MM.1S (cell line): ENCODE data around the gene COG5.

Experiments used
- CTCF ChIP-seq: fragments of 300-600 bp; sonication (generic); IDR thresholded peaks from 2 replicates; pipeline ENCODE4 v1.5.1; 2016; ENCODE audit warnings: antibody characterized with exemption, low read length, mixed read lengths
- EZH2phosphoT487 ChIP-seq: fragments of 300-600 bp; sonication (generic); IDR thresholded peaks from 2 replicates; pipeline ENCODE4 v1.6.1; 2018; ENCODE audit warnings: antibody characterized with exemption, low read length

- no peak for TF ChIP-seq EZH2phosphoT487
- no peak for TF ChIP-seq CTCF
Observed at GRCh38 chr7:107332488-107333269, 231.0 kb downstream of the COG5 start.
